Activated CD8-positive, alpha-beta memory T cell treated with anti-CD3 and anti-CD28 coated beads for 4 hours (primary cell): Measurements from ENCODE around the gene GSE1.

Experiments used
- DNase-seq, 2 donors: peaks; one replicate each; pipeline ENCODE4 v3.0.0-alpha.2; 2020; ENCODE audit warnings: low read depth in 2 of 2

GSE1 gene

DNA sequence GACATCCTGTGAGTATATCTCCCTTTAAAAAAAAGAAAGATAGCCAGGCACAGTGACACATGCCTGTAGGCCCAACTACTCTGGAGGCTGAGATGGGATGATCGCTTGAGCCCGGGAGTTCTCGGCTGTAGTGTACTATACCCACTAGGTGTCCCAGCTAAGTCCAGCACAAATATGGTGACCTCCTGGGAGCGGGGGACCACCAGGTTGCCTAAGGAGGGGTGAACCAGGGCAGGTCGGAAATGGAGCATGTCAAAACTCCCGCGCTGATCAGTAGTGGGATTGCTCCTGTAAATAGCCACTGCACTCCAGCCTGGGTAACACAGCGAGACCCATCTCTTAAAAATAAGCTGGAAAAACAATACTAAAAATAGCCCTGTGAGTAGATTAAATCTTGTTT, 46.2 kb downstream of the GSE1 start:
- no peak for DNase-seq

DNA sequence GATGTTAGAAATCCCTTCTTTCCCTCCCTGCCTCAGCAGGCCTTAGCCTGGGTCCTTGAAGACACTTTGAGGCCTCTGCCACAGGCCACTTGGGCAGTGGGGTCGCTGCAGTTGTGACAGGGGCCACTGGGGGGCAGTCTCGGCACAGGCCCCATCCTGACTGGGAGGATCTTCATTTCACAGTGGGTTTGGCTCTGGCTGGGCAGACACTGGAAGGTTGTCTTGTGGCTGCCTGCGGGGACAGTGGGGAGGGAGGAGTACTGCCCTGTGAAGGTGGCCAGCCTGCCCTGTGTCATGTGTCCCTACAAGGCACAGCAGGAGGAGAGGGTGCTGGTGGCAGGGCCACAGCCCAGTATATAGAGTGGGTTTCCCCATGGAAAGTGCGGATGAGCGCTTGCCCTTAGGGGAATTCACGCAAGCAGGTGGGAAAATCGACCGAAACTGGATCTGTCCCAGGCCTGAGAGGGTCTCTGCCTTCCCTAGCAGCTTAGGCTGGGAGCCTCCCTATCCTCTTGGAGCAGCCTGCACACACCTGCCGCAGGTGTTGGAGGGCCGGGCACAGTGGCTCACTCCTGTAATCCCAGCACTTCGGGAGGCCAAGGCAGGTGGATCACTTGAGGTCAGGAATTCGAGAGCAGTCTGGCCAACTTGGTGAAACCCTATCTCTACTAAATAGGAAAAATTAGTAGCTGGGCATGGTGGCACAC, 46.8 kb downstream of the GSE1 start:
- DNase-seq, result peak; percentile 19 to 34

DNA sequence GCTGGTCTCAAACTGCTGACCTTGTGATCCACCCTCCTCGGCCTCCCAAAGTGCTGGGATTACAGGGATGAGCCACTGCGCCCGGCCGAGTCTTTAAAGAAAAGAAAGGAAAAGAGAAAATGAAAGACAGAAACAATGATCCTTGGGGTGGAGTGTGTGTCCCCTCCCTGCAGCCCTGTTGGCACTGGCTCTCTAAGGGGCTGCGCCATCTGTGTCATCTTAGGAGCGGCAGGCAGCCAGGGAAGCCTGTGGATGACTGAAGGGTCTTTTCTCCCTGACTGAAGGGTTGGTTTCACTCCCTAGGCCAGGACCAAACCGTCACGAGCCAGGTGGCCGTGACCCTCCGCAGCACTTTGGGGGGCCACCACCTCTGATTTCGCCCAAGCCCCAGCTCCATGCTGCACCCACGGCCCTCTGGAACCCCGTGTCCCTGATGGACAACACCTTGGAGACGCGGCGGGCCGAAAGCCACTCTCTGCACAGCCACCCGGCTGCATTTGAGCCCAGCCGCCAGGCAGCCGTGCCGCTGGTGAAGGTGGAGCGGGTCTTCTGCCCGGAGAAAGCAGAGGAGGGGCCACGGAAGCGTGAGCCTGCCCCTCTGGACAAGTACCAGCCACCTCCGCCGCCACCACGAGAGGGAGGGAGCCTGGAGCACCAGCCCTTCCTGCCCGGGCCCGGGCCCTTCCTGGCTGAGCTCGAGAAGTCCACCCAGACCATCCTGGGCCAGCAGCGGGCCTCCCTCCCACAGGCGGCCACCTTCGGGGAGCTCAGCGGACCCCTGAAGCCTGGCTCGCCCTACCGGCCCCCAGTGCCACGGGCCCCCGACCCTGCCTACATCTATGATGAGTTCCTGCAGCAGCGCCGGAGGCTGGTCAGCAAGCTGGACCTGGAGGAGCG, 48.0 kb downstream of the GSE1 start:
- DNase-seq, result no peak

DNA sequence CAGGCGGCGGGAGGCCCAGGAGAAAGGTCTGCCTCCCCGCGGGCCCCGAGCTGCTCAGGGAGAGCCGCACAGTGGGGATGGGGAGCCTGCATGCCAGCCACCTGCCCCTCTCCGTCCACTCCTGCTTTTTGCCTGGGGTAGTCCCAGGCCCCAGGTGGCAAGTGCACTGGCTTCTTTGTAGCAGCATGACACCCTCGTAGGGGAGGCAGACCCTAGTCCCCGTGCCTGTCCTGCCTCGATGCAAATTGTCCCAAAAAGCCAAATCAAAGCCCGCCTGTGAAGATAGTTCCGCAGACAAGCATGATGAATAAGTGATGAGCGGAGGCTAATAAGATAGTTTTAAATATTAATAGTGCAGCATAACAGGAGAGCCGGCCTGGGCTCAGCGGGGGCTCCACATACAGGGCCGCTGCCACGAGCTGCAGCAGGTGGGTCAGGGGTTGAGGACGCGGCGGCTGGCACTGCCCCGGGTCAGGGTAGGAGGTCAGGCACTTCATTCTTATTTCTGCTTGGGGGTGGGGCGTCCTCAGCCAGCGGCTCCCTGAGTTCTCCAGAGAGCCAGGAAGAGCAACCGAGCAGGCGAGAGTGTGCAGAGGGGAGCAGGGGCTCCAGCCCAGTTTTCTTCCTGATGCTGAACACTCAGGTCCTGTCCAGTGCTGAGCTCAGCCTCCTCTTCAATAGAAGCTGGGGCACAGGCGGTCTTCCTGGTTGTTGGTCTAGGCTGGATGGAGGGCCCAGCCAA, 48.8 kb downstream of the GSE1 start:
- no peak for DNase-seq

DNA sequence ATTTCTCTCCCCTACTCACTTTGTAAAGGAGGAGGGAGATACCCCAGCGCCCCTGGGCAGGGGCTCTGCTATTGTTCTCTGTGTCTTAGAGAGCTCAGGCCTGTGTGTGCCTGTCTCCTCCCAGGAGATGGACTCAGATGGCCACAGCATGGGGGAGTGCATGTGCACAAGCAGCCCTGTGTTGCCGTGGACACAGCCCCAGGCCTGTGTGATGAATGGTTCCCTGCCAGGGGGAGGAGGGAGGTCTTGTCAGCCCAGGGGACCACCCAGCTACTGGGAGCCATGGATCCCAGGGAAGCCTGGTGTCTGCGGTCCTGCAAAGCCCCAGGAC, 49.3 kb downstream of the GSE1 start:
- no peak for DNase-seq

DNA sequence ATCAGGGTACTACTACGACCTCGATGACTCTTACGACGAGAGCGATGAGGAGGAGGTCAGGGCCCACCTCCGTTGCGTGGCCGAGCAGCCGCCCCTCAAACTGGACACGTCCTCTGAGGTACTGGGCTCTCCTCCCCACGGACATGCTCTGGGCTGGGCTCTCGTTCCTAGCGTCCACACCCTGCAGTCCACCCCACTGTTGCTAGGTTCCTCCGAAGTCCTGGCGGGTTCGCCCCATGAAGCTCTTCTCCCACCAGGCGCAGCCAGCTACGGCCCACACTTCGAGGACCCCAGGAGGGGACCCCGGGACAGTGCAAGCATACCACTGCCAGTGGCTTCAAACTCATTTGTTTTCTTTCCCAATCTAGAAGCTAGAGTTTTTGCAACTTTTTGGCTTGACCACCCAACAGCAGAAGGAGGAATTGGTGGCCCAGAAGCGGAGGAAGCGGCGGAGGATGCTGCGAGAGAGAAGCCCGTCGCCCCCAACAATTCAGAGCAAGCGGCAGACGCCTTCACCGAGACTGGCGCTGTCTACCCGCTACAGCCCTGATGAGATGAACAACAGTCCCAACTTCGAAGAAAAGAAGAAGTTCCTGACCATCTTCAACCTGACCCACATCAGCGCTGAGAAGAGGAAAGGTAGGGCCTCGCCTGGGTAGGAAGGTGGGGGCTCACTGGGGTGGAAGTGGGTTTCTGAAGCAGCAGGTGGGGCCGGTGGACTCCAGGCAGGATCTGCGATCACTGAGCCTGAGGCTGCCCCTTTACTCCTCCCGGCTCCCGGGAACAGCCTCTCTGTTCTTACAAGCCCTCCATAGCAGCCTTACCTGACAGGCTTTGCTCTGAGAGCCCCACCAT, 50.1 kb downstream of the GSE1 start:
- no peak for DNase-seq

DNA sequence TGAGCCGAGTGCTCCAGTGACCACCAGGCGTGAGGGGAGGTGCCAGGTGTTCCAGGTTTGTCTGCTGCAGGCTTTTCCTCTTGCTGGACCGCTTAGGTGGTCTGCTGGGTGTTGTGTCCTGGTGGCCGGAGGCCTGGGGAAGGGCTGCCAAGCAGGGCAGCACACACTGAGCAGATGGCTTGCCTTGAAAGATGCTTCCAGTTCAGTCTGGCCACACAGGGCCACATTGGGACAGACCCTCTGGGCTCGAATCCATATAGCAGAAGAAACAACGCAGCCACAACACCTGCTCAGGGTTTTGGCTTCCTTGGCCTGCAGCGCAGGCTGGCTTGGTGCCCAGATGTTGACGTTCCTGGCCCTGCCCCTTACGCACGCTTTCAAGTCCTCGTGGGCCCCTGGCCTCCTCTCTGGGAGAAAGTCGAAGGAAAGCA, 50.8 kb downstream of the GSE1 start:
- DNase-seq, result no peak

DNA sequence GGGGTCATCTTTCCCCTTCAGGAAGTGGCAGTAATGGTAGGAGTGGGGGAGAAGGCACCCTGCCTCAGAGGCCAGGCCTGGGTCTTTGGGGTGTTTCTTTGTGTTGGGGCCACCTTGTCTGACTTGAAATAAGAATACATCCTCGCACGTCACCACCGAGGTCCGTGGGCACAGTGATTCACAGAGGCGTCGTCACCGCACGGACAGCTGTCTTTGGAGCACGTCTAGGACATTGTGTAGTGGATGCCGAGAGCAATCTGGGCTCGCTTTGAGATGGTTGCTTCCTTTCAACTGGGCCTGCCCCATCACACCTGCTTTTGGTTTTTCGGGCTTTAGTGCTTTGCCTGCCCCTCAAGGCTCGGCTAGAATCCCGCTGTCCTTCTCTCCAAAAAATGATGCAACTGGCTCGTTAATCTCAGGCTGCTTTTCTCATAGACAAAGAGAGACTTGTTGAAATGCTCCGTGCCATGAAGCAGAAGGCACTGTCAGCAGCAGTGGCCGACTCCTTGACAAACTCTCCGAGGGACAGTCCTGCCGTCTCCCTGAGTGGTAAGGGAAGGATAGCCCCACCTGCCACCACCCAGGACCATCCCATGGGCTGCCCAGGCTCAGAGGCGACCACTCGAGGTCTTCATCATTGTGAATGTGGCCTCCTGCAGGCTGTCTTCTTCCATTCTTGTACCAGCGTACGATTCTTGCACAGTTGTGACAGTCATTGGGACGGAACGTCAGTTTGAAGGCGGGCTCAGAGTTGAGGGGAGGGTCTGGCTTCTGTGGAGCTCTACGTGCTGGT, 51.7 kb downstream of the GSE1 start:
- no peak for DNase-seq

DNA sequence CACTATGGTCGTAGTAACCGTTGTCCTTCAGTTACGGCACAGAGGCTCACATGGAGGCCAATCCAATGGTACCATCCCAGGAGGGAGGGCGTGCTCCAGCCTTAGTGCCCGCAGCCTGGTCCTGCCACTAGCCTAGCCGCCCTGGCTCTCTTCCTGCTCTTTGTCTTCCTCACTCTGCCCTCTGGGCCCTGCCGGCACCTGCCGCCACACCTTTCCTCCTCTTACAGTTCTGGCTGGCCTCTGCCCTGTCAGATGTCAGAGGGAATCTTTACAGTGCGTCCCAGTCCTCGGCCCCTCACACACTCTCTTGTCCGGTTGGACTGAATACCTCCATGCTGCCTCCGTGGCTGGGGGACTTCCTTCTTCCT, 52.2 kb downstream of the GSE1 start:
- DNase-seq, result no peak

DNA sequence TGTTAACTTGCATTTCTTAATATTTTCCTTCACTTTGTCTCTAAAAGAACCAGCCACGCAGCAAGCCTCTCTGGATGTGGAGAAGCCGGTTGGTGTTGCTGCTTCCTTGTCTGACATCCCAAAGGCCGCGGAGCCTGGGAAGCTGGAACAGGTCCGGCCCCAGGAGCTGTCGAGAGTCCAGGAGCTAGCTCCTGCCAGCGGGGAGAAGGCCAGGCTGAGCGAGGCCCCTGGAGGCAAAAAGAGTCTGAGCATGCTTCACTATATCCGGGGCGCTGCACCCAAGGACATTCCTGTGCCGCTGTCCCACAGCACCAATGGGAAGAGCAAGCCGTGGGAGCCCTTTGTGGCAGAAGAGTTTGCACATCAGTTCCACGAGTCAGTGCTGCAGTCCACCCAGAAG, 52.8 kb downstream of the GSE1 start:
- no peak for DNase-seq

DNA sequence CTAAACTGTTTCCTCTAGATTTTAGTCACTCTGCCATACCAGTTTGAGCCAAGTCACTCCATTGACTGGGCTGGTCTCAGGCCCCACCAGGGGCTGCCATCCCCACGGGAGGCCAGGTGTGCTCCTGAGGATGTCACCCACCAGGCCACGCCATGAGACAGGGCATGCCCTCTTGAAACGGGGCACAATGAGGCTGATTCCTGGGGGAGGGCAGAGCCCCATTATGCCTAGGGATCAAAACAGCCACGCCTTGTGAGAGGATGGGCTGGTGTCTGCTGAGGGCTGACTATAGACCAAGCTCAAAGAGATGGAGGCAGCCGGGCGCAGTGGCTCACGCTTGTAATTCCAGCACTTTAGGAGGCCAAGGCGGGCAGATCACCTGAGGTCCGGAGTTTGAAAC, 54.1 kb downstream of the GSE1 start:
- DNase-seq, result no peak

DNA sequence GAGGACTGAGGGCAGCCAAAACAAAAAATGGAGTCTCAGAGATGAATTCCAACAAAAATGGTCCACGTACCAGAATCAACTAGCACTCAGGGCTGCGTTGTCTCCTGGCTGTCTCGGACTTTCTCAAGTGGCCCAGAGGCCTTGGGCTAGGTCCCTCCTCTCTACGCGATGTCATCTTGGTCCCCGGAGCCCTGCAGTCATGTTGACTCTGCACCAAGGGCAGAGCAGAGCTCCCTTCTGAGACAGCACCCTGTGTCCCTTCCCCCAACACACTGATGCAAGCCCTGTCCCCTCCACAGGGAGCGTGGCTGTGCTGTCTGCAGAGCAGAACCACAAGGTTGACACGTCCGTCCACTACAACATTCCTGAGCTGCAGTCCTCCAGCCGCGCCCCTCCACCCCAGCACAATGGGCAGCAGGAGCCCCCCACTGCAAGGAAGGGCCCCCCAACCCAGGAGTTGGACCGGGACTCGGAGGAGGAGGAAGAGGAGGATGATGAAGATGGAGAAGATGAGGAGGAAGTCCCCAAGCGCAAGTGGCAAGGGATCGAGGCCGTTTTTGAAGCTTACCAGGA, 54.8 kb downstream of the GSE1 start:
- no peak for DNase-seq

DNA sequence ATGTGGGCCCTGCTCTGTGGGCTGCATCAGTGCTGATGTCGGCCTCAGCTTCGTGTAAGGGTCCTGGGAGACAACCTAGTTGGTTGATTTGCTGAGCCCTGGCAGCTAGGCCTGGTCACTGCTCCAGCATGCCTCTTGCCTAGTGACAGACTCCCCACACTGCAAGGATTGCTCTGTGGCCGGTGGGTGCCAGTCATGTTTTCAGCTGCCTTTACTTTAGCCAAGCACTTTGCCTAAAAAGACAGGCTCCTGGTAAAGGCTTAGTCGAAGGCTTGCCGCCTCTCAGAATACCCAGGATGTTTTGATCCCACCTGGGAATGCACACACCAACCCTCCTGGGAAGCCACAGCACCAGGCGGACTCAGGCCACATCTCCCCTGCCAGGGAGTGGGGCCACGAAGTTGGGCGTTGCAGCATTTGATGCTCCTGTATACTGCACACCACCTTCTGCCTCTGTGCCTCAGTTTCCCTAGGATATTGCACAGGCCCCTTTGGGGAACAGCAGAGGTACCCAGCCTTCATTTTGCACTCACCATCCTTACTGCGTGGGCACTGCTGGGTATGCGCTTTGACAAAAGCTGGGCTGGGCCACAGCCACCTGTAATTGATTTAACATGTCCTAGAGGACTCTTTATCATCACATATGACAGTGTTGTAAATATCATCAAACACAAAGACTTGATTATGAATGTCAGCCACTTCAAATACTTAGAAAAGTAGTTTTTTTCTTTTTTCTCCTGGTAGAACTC, 55.7 kb downstream of the GSE1 start:
- DNase-seq, result no peak

DNA sequence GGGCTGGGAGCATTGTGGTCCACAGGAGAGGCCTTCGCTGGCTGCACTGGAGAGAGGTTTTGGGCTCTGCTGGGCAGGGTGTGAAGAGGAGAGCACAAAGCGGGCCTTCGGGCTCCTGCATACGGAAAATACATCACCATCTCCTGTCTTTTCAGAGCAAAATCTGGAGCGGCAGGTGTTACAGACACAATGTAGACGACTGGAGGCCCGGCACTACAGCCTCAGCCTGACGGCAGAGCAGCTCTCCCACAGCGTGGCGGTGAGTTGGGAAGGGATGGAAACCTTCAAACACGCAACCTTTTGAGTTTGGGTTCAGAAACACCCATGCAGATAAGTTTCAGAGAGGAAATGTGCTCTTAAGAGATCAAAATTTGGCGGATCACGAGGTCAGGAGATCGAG, 57.7 kb downstream of the GSE1 start:
- no peak for DNase-seq

DNA sequence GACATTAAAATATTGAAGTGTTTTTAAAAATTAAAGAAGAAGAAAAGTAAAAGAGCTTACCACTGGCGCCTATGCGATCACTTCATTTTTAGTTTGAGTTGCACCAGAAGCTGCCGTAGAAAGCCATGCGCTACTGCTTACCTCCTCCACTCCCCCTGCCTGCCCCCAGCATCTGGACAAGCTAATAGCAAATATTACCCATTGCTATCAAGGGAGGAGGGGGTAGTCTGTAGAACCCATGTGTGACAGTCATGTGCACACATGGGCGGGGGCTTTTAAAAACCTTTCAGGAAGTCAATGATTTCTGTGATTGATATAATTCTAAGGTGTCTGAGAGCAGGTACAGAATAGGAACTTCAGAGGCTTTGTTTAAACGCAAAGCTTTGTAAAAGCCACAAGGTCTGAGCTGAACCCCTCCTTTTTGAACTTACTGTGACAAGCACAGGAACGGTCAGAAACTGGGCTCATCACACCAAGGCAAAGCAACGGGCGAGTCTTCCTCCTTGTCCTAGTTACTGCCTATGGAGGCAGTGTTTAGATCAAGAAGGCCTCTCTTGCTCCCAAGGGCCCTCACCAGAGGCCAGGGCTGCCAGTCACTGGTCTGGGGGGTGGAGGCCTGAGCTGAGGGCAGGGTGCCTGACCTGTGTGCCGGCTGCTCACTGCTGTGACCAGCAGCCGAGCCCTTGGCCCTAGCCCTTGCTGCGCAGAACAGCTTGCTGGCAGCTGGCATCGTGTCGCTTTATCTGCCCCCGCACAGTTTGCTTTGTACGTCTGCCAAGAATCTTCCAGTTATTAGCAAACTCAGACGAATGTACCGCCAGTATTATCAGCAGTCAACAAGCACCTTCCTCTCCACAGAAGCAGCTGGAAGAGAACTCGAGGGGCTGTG, 60.7 kb downstream of the GSE1 start:
- DNase-seq, result no peak

DNA sequence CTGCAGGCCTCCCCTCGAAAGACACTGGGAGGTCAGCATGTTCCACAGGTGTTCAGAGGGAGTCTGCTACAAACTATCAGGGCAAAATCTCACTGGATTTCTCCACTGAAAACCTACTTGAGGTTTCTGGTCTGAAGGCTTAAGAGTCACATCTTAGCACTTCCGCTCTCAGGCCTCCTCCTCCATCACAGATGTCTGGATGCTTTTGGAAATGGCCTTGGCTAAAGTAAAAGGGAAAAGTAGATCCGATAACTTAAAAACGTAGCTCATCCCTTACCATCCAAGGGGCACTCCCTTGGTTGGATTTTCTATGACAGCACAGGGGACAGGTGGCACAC, 61.3 kb downstream of the GSE1 start:
- no peak for DNase-seq

DNA sequence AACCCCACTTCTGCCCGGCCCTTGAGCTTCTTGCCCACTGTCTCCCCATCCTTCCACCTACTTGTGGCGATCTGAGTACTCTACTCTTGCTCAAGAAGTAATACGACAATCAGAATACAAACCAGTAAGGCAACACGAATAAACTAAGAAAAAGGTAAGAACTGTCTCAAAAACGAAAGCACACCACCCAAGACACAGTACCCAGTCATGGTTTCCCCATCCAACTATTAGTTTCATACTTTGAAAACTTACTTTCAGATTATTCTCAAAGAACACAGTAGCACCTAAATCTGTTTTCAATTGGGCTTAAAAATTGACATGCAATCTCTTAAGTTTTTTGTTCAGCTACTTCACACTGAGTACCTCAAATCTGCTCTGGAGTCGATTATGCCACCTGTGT, 61.7 kb downstream of the GSE1 start:
- no peak for DNase-seq

DNA sequence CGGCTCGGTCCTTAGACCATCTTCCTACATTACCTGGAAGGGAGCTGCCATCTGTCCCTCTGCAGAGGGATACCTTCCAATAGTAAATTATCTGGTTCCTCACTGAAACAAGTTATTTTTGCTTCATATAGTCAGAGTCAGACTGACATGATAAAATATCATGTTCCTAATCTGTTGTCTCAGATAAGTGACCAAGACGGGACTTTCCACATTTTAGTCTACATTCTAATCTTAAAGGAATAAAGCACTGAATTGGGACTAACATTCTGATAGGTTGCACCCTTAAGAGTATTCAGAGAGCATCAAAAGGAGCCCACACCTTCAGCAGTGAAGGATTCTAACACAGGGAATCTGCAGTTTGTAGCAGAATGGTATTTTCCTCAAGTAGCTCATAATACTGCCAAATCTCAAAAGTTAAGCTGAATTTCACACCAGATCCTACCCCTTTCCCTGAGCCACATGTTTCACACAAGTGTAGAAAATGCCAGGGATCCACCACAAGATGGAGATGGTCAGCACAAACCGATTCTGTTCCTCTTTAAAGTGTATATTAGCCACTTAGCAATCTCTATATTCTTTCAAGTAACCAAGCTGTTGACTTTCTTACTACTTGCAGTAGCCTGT, 62.2 kb downstream of the GSE1 start:
- no peak for DNase-seq

DNA sequence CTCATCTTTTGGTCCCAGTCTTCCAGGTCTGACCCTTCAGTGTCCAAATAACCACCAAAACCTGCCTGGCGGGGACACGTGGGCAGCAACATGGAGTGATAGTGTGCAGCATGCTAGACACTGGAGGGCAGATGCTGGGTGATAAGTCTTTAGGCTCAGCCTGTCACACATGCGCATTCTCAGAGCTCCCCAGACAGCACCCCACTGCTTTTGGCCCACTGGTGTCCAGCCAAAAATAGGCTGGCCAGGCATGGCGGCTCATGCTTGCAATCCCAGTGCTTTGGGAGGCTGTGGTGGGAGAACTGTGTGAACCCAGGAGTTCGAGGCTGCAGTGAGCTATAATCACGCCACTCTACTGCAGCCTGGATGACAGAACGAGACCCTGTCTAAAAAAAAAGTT, 63.3 kb downstream of the GSE1 start:
- no peak for DNase-seq
